Effector CD8-positive, alpha-beta T cell (primary cell): Measurements from ENCODE around the gene CPT1B.

Experiments
- DNase-seq: peaks from one replicate; lab custom pipeline; 2025; lab: John Stamatoyannopoulos, UW

CPT1B gene

DNA sequence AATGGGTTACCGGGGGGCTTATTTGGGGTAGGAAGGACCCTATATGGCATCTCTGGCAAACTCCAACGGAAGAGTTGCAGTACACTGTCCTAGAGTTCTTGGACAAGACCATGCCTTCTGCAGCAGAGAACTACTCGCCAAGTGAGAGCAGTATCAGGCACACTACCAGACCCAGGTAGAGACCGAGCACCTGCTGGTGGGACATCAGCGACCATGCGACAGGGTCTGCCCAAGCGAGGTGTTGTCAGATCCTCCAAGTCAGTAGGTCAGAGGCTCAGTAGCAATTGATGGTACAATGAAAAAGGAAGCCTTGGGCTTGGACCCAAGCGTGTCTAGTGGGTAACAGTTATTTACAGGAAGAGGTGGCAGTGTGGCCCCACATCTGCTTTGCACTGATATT, 7.6 kb upstream of the CPT1B start:
- DNase-seq = no peak

DNA sequence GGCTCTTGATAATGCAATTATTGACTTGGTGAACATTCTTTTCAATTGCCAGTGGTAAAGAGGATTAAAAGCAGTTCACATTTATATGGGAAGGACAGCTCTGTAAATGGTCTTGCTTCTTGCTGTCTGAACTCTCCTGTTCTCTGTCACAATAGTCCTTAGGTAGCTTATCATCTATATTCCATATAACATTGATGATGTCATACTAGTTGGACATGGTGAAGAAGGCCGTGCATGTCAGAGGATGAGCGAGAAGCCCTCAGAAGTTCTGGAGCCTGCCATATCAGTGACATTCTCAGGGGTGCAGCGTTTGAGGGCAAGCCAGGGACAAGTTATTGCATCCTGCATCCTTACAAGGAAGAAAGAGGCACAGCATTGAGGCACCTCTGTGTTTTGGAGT, 7.0 kb upstream of the CPT1B start:
- DNase-seq = no peak

DNA sequence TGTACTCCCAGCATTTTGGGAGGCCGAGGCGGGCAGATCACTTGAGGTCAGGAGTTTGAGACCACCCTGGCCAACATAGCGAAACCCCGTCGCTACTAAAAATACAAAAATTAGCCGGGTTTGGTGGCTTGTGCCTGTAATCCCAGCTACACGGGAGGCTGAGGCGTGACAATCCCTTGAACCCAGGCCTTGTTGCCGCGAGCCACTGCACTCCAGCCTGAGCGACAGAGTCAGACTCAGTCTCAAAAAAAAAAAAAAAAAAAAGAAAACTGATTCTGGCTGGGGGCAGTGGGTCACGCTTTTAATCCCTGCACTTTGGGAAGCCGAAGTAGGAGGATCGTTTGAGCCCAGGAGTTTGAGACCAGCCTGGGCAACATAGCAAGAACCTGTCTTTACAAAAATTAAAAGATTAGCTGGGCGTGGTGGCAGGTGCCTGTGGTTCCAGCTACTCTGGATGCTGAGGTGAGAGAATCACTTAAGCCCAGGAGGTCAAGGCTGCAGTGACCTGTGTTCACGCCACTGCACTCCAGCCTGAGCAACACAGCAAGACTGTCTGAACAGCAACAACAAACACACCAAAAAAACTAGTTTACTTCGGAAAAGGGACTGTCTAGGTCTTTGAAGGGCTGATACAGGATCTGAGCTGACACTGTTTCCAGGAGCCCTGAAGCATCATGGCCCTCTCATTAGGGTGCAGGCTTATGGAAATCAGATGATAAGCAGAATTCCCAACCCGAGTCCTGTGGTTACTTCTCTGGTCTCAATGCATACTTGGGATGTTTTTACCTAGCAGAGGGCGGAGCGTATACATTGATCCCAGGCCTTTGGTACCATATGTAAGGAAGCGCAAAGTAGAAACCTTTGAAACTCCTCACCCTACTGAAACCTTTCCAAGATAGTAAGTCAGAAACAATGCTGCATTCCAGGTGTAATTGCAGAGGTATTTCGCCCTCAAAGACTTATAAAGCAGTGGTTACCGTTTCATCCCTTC, 6.2 kb upstream of the CPT1B start:
- no peak for DNase-seq

DNA sequence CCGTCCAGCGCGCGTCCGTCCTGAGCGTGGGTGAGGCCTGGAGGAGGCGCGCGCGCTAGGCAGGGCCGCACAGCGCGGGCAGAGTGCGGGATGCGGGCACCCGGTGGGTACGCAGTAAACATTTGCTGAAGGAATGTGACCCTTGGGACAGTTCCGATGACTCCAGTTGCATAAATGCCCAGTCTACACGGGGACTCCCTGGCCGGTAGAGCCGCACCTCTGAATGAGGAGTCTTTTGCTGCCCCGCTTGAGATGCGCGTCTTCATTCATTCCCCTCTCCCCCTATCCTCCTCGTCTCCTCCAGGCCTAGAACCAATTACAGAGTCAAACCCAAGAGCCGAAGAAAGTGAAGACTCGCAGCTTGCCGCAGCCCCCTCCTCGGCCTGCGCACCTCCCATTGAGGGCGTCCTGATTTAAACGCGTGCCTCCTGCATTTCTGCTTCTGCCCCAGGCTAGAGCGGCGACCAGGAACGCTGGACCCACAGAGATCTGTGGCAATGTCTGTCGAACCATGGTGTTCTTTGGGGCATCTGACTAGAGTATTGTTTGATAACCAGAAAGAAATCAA, 5.2 kb upstream of the CPT1B start:
- no peak for DNase-seq

DNA sequence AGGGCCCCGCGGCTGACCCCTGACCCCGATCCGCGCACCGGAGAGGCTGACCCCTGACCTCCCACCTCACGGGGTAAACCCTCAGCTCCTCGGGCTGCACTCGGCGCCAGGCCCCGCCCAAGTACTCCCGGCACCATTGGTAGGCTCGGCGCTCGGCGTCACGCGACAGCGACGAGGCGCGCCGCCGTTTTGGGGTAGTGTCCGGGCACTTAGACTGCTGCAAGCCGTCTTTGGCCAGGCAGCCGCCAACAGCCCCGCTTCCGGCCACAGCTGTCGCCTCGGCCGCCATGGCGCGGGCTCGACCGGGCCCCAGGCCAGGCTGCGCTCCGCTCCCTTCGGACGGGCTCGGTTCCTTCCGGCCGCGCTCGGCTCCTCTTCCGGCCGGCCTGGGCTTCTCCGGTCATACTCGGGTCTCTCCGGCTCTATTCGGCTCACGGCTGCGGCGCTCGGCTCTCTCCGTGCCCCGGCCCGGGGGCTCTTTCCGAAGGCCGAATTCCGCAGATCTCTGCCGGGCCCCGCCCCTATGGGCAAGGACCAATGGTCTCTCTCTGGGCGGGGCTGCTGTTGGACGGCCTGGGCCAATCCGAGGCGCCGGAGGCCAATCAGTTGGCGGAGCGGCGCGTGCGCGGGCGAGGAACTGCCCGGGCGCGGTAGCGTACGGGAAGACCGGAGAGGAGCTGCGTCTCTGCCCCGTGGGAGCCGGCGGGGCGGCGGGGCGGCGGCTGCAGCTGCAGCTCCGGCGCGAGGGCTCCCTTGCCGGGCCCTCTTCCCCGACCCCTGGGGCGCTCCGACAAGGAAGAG, 4.5 kb upstream of the CPT1B start, which contains the start of gene CHKB:
CHKB (minus strand) TSS at position 357 of the 801 bp plus-strand sequence; CDS start at position 289, 68 bp downstream.
- DNase-seq = peak; percentile 97

DNA sequence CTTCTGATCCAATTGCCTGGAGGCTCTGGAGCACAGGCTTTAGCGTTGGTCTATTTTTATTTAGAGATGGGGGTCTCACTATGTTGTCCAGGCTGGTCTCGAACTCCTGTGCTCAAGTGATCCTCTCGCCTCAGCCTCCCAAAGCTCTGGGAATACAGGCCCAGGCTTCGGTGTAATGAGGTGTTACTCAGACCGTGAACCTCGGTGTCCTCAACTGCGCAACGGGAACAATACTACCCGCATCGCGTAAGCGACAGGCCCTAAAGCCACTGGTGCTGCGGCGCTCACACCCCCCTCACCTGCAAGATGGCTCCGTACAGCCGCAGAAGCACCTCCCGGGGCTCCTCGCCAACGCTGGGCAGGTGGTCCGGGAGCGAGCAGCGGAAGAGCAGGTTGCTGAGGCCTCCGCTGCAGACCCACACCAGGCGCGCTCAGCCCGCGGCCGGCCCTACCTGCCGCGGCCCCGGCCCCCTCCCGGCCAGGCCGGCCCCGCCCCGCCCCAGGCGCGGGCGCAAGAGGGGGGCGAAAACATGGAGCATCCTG, 3.8 kb upstream of the CPT1B start:
- DNase-seq = no peak

DNA sequence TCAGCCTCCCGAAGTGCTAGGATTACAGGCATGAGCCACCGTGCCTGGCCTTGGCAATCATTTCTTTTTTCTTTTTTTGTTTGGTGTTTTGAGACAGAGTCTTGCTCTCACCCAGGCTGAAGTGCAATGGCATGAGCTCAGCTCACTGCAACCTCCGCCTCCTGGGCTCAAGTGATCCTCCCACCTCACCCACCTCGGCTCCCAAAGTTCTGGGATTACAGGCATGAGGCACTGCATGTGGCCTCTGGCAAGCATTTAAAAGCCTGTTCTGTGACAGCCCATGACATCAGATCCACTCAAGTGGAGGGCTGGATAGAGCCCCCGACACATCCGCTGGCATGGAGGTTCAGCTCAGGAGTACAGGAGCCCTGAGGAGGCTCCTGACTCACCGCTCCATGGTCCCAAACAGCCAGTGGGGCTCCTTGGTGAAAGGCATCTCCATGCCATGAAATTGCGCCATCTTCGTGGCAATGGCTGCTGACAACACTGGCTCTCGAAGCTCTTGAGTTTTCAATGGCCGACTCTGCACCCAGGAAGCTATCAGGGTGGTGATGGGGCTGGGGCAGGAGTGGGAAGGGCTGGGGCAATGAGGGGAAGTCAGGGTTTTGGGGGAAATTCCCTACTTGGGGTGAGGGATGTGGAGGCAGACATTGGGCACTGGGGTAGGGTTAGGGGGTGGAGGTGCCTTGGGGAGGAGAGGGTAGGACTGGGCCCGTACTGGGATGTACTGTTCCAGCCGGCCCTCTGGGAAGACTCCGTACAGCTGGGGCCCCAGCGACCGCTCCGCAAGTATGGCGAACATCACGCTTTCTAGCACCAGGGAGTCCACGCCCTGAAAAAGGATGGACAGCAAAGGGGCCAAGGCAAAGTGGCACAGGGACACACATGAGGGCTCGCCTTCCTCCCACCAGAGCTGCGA, 3.1 kb upstream of the CPT1B start:
- DNase-seq = no peak

DNA sequence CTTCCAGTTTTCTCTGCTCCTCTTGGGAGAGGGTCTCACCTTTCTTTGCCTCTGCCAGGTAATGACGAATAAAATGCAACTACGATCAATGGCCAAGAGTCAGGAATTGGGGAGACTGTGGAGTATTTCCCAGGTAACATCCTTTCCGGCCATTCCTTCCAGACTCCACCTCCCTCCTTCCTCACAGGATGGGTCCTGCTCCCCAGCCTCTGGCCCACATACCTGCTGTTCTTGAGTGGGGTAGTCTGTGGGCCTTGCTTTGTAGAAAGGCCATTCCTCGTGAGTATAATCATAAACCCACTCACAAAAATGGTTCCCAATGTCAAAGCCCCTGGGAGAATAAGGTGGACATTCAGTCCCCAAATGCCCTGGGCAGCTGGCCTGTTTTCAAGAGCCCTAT, 1.5 kb upstream of the CPT1B start:
- no peak for DNase-seq

DNA sequence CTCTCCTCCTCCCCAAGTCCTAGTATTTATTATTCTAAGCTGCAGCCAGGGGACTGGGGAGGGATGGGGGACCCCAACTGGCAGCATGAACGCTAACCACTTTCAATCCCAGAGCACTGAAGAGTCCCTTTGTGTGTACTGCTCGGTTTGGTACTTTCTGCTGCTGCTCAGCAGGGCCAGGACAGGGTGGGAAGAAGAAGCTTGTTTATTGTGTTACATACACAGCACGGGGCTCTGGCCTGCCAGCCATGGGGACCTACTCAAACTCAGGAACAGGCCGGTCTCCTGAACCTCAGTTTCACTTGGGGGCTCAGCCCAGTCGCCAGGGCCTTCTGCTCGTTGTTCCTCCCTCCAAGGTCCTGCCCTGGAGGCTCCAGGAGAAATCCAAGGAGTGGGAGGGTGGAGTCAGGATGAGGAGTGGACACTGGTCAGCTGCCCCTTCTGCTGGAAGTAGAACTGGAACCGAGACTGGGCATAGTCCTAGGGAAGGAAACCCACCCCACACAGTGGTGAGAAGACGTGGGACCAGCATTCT, 616 bp upstream of the CPT1B start:
- no peak for DNase-seq

DNA sequence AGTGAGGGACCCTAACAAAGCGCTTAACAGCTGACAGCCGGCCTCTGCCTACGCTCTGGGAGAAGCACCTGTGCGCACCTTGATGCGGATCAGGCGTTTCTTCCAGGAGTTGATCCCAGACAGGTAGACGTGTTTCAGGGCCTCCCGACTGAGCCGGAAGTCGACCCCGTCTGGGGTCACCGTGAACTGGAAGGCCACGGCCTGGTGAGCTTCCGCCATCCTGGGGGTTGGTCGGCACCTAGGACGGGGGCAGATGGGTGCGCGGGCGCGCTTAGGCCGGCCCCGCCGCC, 585 bp downstream of the CPT1B start:
- DNase-seq = no peak

DNA sequence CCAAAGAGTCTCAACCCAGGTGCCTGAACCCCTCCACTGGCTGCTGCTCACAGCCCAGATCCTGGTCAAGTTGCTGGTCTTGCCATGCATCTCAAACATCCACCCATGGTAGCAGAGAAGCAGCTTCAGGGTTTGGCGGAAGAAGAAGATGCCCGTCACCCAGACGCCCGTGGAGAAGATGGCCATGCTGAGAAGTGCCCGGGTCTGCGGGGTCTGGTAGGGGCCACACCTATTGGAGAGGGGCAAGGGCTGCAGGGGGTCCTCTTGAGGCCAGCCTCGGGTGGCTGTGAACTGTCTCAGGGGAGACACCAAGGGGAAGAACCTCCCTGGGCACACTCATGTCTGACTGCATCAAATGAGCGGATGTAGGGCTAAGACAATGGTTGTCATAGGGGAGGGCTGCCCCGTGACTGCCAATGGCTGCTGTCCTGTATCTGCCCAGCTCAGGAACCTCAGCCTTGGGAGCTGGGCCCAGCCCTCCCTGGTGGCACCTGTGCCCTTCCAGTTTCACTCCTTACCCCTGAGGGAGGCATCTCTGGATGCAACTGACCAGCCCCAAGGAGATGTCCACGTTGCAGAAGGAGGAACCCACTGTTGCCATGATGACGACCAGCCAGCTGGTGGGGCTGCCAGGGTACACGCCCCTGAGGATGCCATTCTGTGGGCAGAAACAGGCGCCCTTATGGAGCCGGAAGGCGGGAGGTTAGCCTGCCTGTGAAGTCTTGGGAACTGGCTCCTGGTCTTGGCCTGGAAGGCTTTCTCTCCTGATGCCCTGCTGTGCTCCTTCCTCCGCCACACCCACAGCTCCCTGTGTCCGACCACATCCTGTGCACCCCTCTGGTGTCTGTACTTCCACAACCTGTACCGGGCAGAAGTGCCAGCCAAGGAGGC, 1.2 kb downstream of the CPT1B start:
- DNase-seq = no peak

DNA sequence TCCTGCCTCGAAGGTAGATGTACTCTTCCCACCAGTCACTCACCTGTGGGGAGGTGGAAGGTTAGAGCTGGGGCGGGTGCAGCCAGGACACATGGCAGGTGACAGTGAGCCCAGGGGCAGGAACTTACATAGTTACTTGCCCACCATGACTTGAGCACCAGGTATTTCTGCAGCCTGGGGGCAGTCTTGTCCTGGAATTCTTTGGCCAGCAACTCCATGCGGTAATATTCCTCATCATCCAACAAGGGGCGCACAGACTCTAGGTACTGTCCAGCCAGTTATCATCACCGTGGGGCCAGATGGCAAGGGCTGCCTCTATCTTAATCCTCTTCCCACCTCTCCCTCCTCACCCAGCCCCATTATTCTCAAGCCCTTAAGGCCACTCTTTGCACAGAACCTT, 2.2 kb downstream of the CPT1B start:
- no peak for DNase-seq

DNA sequence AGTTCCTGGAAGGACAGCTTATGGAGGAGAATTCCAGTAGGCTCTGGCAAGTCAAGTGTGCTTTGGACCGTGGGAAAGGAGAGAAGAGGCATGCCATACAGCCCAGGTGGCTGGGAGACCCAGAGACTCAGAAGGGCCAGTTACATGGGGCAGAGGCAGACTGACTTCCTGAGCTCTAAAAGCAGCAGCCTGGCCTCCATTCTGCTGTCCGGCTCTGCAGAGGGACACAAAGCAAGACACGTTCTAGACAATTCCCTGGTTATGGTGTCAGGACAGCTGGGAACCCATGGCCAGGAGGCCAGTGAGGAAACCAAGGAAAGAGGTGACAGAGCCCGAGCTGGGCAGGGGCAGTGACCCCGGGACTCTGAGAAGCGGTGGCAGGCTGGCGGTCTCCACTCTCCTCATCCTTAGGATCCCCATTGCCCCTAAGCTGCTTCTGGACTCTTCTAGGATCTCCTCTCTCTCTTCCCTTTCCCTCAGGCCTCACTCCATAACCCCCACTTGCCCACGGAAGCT, 2.7 kb downstream of the CPT1B start:
- DNase-seq = no peak

DNA sequence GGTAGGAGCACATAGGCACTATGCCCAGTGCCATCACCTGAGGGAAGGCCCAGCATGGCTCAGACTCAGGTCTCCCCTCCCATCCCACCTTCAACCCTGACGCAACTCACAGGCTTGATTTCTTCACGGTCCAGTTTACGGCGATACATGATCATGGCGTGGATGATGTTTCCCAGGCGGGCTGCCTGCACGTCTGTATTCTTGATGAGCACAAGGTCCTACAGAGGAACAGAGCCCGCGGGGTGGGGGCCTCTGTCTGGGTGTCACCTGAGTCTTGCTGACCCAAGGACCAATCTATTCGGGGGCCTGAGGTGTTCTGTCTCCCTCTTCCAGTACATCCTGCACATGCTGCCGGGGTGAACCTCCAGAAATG, 3.9 kb downstream of the CPT1B start:
- no peak for DNase-seq

DNA sequence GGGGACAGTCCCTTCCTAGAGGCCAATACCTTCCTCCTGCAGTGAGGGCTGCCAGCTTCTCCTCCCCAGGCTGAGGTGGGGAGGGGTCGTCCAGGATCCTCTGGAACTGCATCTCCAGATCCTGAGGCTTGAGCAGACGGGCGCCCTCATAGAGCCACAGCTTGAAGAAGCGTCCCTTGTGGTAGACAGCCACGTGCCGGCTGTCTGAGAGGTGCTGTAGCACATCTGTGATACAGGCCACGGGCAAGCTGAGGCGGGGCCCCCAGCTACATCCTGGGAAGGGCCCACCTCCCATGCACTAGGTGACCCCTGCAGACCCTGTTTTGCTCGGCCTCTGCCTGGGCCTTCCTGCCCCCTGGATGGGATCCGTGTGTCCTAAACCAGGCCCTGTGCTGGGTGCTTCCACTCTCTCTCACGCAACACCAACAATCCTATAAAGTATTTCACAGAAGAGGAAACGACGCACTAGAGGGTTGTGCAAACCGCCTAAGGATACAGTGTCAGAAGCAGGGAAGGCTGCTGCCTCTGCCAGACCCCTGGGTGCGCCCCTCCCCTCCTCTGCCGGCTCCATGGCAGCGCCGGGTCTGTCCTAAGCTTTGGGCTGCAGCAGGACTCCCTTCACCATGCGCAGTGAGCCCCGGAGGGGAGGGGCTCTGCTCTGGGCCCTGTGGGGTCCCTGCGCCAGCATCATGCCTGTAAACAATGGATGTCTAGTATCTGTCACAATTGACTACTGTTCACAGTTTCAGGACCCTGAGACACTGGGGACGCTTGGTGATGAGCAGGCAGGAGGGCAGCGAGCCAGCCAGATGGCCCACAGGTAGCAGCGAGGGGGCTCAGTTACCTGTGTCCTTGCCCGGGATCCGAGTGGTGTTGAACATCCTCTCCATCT, 4.5 kb downstream of the CPT1B start:
- no peak for DNase-seq

DNA sequence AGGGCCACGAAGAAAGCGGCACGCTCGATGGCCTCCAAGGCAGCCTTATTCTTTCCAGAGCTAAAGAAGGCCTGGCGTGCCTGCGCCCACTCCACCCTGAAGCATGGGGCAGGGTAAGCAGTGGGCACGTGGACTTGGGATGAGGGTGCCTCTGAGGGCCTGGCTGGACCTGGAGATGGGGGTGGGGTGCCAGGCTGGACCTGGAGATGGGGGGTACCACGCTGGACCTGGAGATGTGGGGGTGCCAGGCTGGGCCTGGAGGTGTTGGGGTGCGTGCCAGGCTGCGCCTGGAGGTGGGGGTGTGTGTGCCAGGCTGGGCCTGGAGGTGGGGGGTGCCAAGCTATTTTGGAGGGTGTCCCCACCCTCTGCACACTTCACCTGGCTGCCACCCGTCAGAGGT, 5.3 kb downstream of the CPT1B start:
- no peak for DNase-seq

DNA sequence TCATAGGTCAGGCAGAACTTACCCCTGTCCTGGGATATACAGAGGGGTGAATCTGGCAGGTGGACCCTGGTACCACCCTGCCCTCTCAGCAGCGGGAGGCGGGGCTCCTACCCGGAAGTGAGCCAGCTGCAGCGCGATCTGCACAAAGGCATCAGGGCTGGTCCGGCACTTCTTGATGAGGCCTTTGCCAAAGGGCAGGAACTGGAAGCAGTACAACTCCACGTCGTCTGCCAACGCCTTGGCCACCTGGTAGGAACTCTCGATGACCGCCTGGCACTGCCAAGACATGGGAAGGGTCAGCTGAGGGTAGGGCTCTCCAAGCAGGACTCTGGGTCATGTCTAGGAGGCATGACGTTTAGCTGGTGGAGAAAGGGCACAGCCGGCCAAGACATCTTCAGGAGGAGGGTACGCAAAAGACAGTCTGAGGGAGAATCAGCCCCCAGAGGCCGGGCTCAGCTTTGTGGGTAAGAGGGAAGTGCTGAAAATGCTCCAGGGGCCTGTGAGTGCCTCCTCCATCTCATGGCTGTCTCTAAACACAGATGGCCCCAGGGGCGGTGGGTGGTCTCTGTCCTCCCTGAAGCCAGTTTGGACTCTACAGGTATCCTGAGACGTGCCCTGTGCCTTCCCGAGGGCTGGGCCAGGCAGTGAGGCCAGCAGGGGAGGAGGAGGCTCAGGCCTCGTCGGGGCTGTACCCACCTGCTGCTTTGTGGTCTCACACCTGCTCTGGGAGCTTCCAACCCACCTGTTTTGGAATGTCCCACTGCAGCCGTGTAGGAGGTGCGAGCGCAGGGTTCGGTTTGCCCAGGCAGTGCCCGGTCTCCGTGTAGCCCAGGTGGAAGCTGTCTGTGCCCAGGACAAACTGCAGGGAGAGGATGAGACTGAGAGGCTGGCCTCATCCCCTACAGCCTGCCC, 6.7 kb downstream of the CPT1B start:
- no peak for DNase-seq

DNA sequence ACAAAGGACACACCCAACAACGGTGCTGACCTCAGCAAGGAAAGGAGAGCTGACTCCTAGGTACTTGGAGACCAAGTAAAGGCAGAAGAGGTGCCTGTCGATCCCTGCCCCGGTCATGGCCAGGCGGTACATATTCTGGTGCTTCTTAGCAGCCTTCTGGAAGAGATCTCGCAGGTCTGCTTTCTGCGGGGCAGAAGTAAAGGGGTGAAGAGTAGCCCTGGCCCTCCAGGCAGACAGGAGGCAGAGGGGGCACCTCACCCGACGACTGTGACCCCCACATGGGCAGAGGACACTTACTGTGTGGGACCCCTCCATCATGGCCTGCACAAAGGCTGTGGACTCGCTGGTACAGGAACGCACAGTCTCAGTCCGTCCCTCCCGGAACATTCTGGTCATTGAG, 7.4 kb downstream of the CPT1B start:
- no peak for DNase-seq
